AG04449 (cell line): ENCODE data around the gene BMP10.

Experiments used
- CTCF ChIA-PET: fragments of 350-600 bp; formaldehyde crosslinking; extraction: SDS; loops from one replicate; lab custom pipeline; 2021; ENCODE audit warnings: antibody characterized with exemption; lab: Yijun Ruan, JAX
- POLR2A ChIA-PET: fragments of 400-600, 350-600 bp; formaldehyde crosslinking; extraction: SDS; loops from one replicate; lab custom pipeline; 2020; ENCODE audit warnings: antibody characterized with exemption, inconsistent platforms; lab: Yijun Ruan, JAX
- DNase-seq: peaks from one replicate; pipeline ENCODE4 v3.0.0-alpha.2; 2010; ENCODE audit warnings: low read depth, low spot score
- H3K4me3 ChIP-seq: 2 replicates; pipeline ENCODE4 v1.5.1; 2011; ENCODE audit warnings: low read depth, mild to moderate bottlenecking, control low read depth, low read length
- CTCF ChIP-seq: IDR thresholded peaks from one replicate; pipeline ENCODE4 v1.5.1; 2011; ENCODE audit warnings: mild to moderate bottlenecking, moderate library complexity, low read length, control low read depth, inconsistent platforms; ENCODE audit not compliant: insufficient read depth; ENCODE audit errors: missing control alignments

BMP10 gene

DNA sequence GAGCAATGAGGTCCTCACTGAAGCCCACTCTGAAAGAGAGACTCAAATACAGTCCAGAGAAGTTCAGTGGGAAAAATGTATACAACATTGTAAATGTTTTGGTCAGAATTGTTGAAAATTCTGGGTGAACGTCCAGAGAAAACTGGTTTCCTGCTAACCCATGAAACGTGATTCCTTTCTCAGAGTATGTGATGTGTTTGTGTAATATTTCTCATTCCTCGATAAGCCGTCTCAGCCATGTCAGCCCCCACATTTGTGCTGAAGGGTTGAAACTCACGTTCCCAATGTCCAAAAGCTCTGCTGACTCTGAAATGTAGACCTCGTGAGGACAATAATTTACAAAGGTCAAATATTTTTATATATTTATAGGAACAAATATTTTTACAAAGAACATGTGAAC, 51.6 kb downstream of the BMP10 start:
- POLR2A ChIA-PET: no interaction called here
- CTCF ChIA-PET: interaction anchor here (1.3 to 1.5 kb wide), 2 partner anchors 68 to 106 kb away, joined by 3 to 4 read pairs; no protein-coding TSS in a partner anchor
- TF ChIP-seq CTCF: no peak
- H3K4me3 ChIP-seq: no peak overlapping the region
- DNase-seq: no peak

- CTCF ChIA-PET: interaction anchor here (1.1 to 1.7 kb wide), 2 partner anchors 66 to 222 kb away, joined by 3 to 4 read pairs; no protein-coding TSS in a partner anchor
Measured at GRCh38 chr2:68817306-68817705, 53.9 kb downstream of the BMP10 start.

More at GRCh38 chr2:68817306-68817705, 53.9 kb downstream of the BMP10 start:
- POLR2A ChIA-PET: no interaction called here
- DNase-seq: no peak
- TF ChIP-seq CTCF: no peak
- no peak overlapping the region for H3K4me3 ChIP-seq
